ENCODE results near the gene CPNE9. TPM values are rescaled to one million over a fixed set of nuclear protein-coding genes. Genes with fewer than 3 reads are reported as not detected.

Gene CPNE9
- total and polyA plus RNA-seq, 2 donors (not counting 1 experiment from before 2014, with no cell fraction given) = under 0.01 TPM; not detected in 1

DNA sequence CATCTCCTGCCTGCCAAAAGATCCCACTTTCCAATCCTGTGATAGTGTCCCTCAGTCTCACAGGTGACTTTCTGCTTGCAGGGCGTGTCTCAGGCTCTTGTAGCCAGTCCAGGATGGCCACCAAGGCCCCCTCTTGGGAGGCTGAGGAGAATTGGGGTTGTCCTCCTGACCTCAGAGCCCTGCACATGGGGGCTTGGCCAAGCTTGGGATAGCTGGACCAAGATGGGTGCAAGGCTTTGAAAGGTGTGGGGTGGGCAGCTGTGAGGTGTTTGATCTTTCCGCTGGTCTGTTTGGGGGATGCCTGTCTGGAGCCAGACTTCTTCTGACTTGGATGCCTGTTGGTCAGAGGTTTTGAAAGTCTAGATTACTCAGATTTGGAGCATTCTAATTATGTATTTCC, 12.0 kb upstream of the CPNE9 start:
- Histone ChIP-seq H3K79me2 (ENCODE audit: control insufficient read depth, insufficient read depth, low read length) (no peaks in the 10 kb centered on the region), H3K4me1 (ENCODE audit: control insufficient read depth, extremely low read depth, insufficient read depth, low read length) (no peaks in the 10 kb centered on the region), H3K36me3 (ENCODE audit: control insufficient read depth, insufficient read depth, low read length) (peaks cover 21% of the 10 kb centered on the region), H3K9ac (ENCODE audit: insufficient read depth, low read length) (no peak overlapping the region), H3K27me3 (ENCODE audit: control insufficient read depth, insufficient read depth, low read length) (no peaks in the 10 kb centered on the region), H4K20me1 (ENCODE audit: control insufficient read depth, extremely low read depth, insufficient read depth, low read length) (no peaks in the 10 kb centered on the region), H3K27ac (ENCODE audit: insufficient read depth, low read length) (no peak overlapping the region), H2AFZ (ENCODE audit: low read length) (no peak overlapping the region), H3K4me2 (ENCODE audit: extremely low read depth, insufficient read depth, low read length) (no peak overlapping the region), H3K4me3 (replicated peaks in 1 of 4; ENCODE audit: control extremely low read depth in 1 of 4, insufficient read depth in 1 of 4, low read depth in 3 of 4, low read length in 4 of 4) (no peak overlapping the region), H3K9me3 (ENCODE audit: control insufficient read depth, insufficient read depth, low read depth, low read length) (no peaks in the 10 kb centered on the region)
- no peak for TF ChIP-seq EZH2 (IDR thresholded peaks at IDR 0.05; ENCODE audit: low read length, missing control alignments)
- TF ChIP-seq, protein P1, sequence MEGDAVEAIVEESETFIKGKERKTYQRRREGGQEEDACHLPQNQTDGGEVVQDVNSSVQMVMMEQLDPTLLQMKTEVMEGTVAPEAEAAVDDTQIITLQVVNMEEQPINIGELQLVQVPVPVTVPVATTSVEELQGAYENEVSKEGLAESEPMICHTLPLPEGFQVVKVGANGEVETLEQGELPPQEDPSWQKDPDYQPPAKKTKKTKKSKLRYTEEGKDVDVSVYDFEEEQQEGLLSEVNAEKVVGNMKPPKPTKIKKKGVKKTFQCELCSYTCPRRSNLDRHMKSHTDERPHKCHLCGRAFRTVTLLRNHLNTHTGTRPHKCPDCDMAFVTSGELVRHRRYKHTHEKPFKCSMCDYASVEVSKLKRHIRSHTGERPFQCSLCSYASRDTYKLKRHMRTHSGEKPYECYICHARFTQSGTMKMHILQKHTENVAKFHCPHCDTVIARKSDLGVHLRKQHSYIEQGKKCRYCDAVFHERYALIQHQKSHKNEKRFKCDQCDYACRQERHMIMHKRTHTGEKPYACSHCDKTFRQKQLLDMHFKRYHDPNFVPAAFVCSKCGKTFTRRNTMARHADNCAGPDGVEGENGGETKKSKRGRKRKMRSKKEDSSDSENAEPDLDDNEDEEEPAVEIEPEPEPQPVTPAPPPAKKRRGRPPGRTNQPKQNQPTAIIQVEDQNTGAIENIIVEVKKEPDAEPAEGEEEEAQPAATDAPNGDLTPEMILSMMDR (conservative IDR thresholded peaks at IDR 0.05 in 1 of 2, IDR thresholded peaks at IDR 0.05 in 1 of 2; ENCODE audit: low read depth in 1 of 2, low read length in 2 of 2) = no peak
- no peak for DNase-seq (ENCODE audit: low read depth in 2 of 2)

DNA sequence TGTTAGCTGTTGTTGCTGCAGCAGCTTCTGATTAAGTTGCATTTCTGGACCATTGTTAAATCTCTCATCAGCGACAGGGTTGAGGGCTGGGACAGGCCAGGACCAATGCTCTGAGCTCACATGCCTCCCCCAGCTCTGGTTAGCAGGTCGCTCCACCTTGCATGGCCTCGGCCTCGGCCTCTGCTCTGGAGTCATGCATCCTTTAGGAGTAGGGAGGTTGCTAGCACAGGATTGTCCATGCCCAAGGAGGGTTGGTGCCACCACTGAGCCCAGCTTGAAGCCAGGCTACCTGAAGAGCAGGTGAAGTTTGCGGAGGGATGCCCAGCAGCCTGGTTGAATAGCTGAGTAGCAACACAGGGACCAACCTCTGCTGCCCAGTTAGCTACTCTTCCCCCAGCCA, 11.2 kb upstream of the CPNE9 start:
- Histone ChIP-seq H3K27me3 (ENCODE audit: control insufficient read depth, insufficient read depth, low read length) (no peaks in the 10 kb centered on the region), H3K4me2 (ENCODE audit: extremely low read depth, insufficient read depth, low read length) (no peak overlapping the region), H3K79me2 (ENCODE audit: control insufficient read depth, insufficient read depth, low read length) (no peaks in the 10 kb centered on the region), H4K20me1 (ENCODE audit: control insufficient read depth, extremely low read depth, insufficient read depth, low read length) (no peaks in the 10 kb centered on the region), H3K9me3 (ENCODE audit: control insufficient read depth, insufficient read depth, low read depth, low read length) (no peaks in the 10 kb centered on the region), H2AFZ (ENCODE audit: low read length) (no peak overlapping the region), H3K36me3 (ENCODE audit: control insufficient read depth, insufficient read depth, low read length) (peaks cover 21% of the 10 kb centered on the region), H3K27ac (ENCODE audit: insufficient read depth, low read length) (no peak overlapping the region), H3K9ac (ENCODE audit: insufficient read depth, low read length) (no peak overlapping the region), H3K4me1 (ENCODE audit: control insufficient read depth, extremely low read depth, insufficient read depth, low read length) (no peaks in the 10 kb centered on the region), H3K4me3 (replicated peaks in 1 of 4; ENCODE audit: control extremely low read depth in 1 of 4, insufficient read depth in 1 of 4, low read depth in 3 of 4, low read length in 4 of 4) (no peak overlapping the region)
- no peak for DNase-seq (ENCODE audit: low read depth in 2 of 2)
- TF ChIP-seq EZH2 (IDR thresholded peaks at IDR 0.05; ENCODE audit: low read length, missing control alignments) = no peak
- TF ChIP-seq, protein P1 (conservative IDR thresholded peaks at IDR 0.05 in 1 of 2, IDR thresholded peaks at IDR 0.05 in 1 of 2; ENCODE audit: low read depth in 1 of 2, low read length in 2 of 2) = no peak

DNA sequence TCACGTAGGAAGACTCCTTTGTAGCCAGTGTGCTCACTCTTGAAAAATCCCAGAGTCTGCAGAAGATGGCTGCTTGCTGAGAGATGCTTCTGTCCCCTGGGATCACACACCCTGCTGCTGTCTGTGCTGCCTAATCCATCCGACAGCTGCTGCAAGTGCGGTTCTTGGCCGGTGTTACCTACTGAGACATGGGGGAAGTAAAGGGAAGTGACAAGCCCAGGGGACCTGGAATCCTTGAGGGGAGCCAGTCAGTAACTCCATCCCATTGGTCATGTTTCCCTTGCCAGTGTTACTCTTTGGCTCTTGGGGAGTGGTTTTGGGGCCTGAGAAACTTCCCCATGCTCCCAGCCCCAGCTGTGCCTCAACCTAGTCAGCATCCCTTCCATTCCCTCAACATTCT, 8.3 kb upstream of the CPNE9 start:
- Histone ChIP-seq H3K79me2 (ENCODE audit: control insufficient read depth, insufficient read depth, low read length) (no peaks in the 10 kb centered on the region), H3K36me3 (ENCODE audit: control insufficient read depth, insufficient read depth, low read length) (peaks cover 16% of the 10 kb centered on the region), H3K4me1 (ENCODE audit: control insufficient read depth, extremely low read depth, insufficient read depth, low read length) (no peaks in the 10 kb centered on the region), H4K20me1 (ENCODE audit: control insufficient read depth, extremely low read depth, insufficient read depth, low read length) (no peaks in the 10 kb centered on the region), H3K9ac (ENCODE audit: insufficient read depth, low read length) (no peak overlapping the region), H3K4me2 (ENCODE audit: extremely low read depth, insufficient read depth, low read length) (no peak overlapping the region), H3K27ac (ENCODE audit: insufficient read depth, low read length) (no peak overlapping the region), H3K27me3 (ENCODE audit: control insufficient read depth, insufficient read depth, low read length) (no peaks in the 10 kb centered on the region), H2AFZ (ENCODE audit: low read length) (no peak overlapping the region), H3K4me3 (replicated peaks in 1 of 4; ENCODE audit: control extremely low read depth in 1 of 4, insufficient read depth in 1 of 4, low read depth in 3 of 4, low read length in 4 of 4) (no peak overlapping the region), H3K9me3 (ENCODE audit: control insufficient read depth, insufficient read depth, low read depth, low read length) (no peaks in the 10 kb centered on the region)
- TF ChIP-seq, protein P1 (conservative IDR thresholded peaks at IDR 0.05 in 1 of 2, IDR thresholded peaks at IDR 0.05 in 1 of 2; ENCODE audit: low read depth in 1 of 2, low read length in 2 of 2) = no peak
- no peak for TF ChIP-seq EZH2 (IDR thresholded peaks at IDR 0.05; ENCODE audit: low read length, missing control alignments)
- no peak for DNase-seq (ENCODE audit: low read depth in 2 of 2)

All from fibroblast of lung (primary cell).